Measurements from ENCODE around the gene CCL25.

Gene CCL25

GRCh38 chr19:8052464-8052859, at the start of gene CCL25:
TSS of gene CCL25 (plus strand) at chr19:8052760. CDS start at chr19:8053050, 290 bp downstream.
- TF ChIP-seq POLR2A (IDR thresholded peaks at IDR 0.05; ENCODE audit: extremely low read depth, insufficient read length) (no peak), MAX (IDR thresholded peaks at IDR 0.05; ENCODE audit: low read depth, low read length) (no peak), MYC (IDR thresholded peaks at IDR 0.05; ENCODE audit: low read depth, low read length) (no peak), CTCF (IDR thresholded peaks at IDR 0.05; ENCODE audit: low read depth, low read length) (no peak)
- H3K4me3 ChIP-seq (ENCODE audit: low read depth, low read length): no peak within 1 kb of the TSS
- DNase-seq (ENCODE audit: low read depth): no peak

- TF ChIP-seq MYC (IDR thresholded peaks at IDR 0.05; ENCODE audit: low read depth, low read length) (no peak), MAX (IDR thresholded peaks at IDR 0.05; ENCODE audit: low read depth, low read length) (no peak), POLR2A (IDR thresholded peaks at IDR 0.05; ENCODE audit: extremely low read depth, insufficient read length) (no peak), CTCF (IDR thresholded peaks at IDR 0.05; ENCODE audit: low read depth, low read length) (no peak)
- peak overlapping the region; percentile 84 for H3K4me3 ChIP-seq (ENCODE audit: low read depth, low read length)
- no peak for DNase-seq (ENCODE audit: low read depth)
Observed at GRCh38 chr19:8004001-8004400, 48.6 kb upstream of the CCL25 start.

GRCh38 chr19:8004723-8005513, 47.6 kb upstream of the CCL25 start:
- H3K4me3 ChIP-seq (ENCODE audit: low read depth, low read length): peak overlapping the region; percentile 84
- TF ChIP-seq CTCF (IDR thresholded peaks at IDR 0.05; ENCODE audit: low read depth, low read length) (no peak), MAX (IDR thresholded peaks at IDR 0.05; ENCODE audit: low read depth, low read length) (peak; percentile 55), POLR2A (IDR thresholded peaks at IDR 0.05; ENCODE audit: extremely low read depth, insufficient read length) (peak; percentile 7)
- DNase-seq (ENCODE audit: low read depth): peak; percentile 58

GRCh38 chr19:8005534-8006256, 46.9 kb upstream of the CCL25 start, which contains the start of gene ELAVL1:
TSS of gene ELAVL1 (minus strand) at chr19:8005641. CDS start at chr19:7991815, 13,826 bp downstream.
- DNase-seq (ENCODE audit: low read depth): peak; percentile 95
- H3K4me3 ChIP-seq (ENCODE audit: low read depth, low read length): peak within 1 kb of the TSS; percentile 97
- TF ChIP-seq MAX (IDR thresholded peaks at IDR 0.05; ENCODE audit: low read depth, low read length) (0 out of 2 replicates have a peak, but pooled peaks have one; percentile 20), MYC (IDR thresholded peaks at IDR 0.05; ENCODE audit: low read depth, low read length) (no peak; the same call in 1 of the 2 replicates), POLR2A (IDR thresholded peaks at IDR 0.05; ENCODE audit: extremely low read depth, insufficient read length) (peak; percentile 71), CTCF (IDR thresholded peaks at IDR 0.05; ENCODE audit: low read depth, low read length) (no peak)

- no peak overlapping the region for H3K4me3 ChIP-seq (ENCODE audit: low read depth, low read length)
- peak; percentile 62 for TF ChIP-seq CTCF (IDR thresholded peaks at IDR 0.05; ENCODE audit: low read depth, low read length)
- peak; percentile 88 for TF ChIP-seq MYC (IDR thresholded peaks at IDR 0.05; ENCODE audit: low read depth, low read length)
- TF ChIP-seq MAX (IDR thresholded peaks at IDR 0.05; ENCODE audit: low read depth, low read length): peak; percentile 82
- no peak for TF ChIP-seq POLR2A (IDR thresholded peaks at IDR 0.05; ENCODE audit: extremely low read depth, insufficient read length)
- peak; percentile 71 for DNase-seq (ENCODE audit: low read depth)
Observed at GRCh38 chr19:8017808-8018207, 34.8 kb upstream of the CCL25 start.
